AG10803 (cell line): ENCODE measurements around the gene ZNRF1.
A peak's percentile ranks its signal among the peaks of the same experiment; 100 is the strongest.
"Not testable (repeated sequence)": the region's sequence is repeated elsewhere in the genome, so short reads cannot be mapped to it uniquely, and the experiment has no call there.

Source experiments
- DNase-seq: peaks from one replicate; pipeline ENCODE4 v3.0.0; 2010; ENCODE audit warnings: low read depth
- H3K4me3 ChIP-seq: 2 replicates; pipeline ENCODE4 v1.5.1; 2011; ENCODE audit warnings: mild to moderate bottlenecking, low read length, control low read depth
- CTCF ChIP-seq: conservative IDR thresholded peaks from 2 replicates; pipeline ENCODE4 v1.5.1; 2011; ENCODE audit warnings: mild to moderate bottlenecking, low read length, control low read depth, inconsistent platforms

Gene ZNRF1

GRCh38 chr16:75019586-75019985, 20.8 kb downstream of the ZNRF1 start:
- no peak overlapping the region for H3K4me3 ChIP-seq
- no peak for TF ChIP-seq CTCF
- DNase-seq: no peak

DNA sequence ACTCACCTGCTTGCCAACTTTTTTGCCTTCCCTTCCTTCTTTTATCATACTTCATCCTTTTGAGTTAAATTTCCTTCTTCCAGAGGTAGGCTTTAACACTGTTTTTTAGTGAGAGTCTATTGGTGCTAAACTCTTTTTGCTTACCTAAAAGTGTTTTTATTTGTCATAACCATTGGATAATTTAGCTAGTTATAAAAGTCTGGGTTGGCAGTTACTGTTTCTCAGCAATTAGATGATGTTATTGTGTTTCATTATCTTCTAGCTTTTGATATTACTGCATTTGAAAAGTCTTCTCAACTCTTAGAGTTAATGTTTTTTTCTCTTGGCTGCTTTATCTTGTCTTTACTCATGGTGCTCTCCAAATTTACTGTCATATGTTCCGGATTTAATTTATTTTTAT, 22.6 kb downstream of the ZNRF1 start:
- no peak overlapping the region for H3K4me3 ChIP-seq
- DNase-seq: no peak
- TF ChIP-seq CTCF: no peak

DNA sequence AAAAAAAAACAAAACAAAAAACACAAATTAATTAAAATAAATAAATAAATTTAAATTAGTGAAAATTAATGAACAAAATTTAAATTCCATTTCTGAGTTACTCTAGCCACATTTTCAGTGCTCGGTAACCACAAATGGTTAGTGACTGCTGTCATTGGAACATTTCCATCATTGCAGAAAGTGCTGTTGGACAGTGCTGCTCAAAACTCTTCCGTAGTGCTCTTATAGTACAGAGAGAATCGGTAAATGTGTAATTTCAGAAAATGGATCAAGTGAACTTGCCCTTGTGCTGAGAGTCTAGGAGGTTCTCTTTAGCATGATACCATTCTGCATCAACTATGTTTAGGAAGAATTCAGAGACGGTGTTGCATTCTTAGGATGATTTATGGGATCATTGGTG, 23.7 kb downstream of the ZNRF1 start:
- no peak for TF ChIP-seq CTCF
- no peak overlapping the region for H3K4me3 ChIP-seq
- DNase-seq: no peak

DNA sequence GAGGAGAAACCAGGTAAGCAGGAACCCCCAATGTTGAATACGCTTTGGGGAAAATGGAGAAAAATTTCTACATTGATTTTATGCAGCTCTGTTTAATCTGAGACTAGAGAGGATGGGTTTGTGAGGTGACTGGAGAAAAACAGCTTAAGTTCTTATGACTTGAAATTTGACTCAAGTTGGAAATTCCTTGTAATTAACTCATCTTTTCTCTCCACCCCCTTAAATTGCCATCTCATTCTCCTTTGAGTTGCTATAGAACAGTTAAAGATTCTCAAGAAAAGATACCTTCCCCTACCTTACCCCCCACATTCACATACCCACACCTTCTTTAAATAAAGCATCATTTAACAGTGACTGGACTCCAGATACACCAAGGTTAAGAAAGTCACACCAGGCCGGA, 24.2 kb downstream of the ZNRF1 start:
- H3K4me3 ChIP-seq: no peak overlapping the region
- TF ChIP-seq CTCF: no peak
- DNase-seq: no peak

DNA sequence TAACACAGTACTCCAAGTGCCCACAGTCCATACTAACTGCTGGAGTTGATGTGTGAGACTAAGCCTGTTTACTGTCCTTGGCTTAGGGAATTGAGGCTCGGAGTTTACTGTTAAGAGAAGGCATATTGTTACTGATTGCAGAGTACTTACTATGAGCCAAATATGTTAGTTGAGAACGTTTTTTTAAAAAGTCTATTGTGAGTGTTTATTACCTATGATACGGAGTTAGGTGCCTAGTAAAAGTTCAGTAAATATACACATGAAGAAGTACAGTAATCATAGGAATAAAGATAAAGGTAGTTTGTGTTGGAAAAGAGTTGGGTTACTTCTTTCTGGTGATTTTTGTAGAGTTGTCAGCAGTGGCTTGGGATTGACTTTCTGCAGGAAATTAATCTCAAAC, 25.4 kb downstream of the ZNRF1 start:
- no peak overlapping the region for H3K4me3 ChIP-seq
- DNase-seq: no peak
- no peak for TF ChIP-seq CTCF

DNA sequence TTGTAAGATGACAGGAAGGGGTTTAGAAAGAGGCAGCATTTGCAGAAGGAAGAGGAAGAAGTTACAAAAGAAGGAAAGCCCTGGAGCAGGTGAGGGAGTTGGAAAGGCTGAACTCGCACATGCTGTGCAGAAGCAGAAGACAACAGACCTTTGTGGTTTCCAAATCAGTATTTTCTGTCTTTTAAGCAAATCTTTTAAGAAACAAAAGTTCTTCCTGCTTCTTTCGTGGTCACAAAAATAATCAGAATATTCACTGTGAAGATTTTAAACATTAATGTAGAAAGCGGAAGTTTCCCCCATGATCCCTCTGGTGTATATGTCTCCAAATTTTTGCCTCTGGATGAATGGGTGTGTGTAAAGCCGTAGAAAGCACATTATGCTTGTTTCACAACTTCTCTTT, 25.8 kb downstream of the ZNRF1 start:
- no peak overlapping the region for H3K4me3 ChIP-seq
- DNase-seq: no peak
- TF ChIP-seq CTCF: no peak

- H3K4me3 ChIP-seq: no peak overlapping the region
These were observed 26.9 kb downstream of the ZNRF1 start for GRCh38 chr16:75025761-75026160.

GRCh38 chr16:75026239-75026891, 27.5 kb downstream of the ZNRF1 start:
- DNase-seq: peak; percentile 81
- not testable (repeated sequence) for H3K4me3 ChIP-seq

More at GRCh38 chr16:75025761-75026160, 26.9 kb downstream of the ZNRF1 start:
- TF ChIP-seq CTCF: no peak
- no peak for DNase-seq
